ENCODE results near the gene TXLNG. TPM values are rescaled to one million over a fixed set of nuclear protein-coding genes. Genes with fewer than 3 reads are reported as not detected.

Gene TXLNG
- total and polyA plus RNA-seq, 2 donors (not counting 1 experiment from before 2014, with no cell fraction given), result 12.5 to 13.1 TPM

- Mint-ChIP-seq H3K27ac (no peak overlapping the region), H3K4me3 (no peak overlapping the region), H3K4me1 (peaks cover 4% of the 10 kb centered on the region), H3K9me3 (ENCODE audit: insufficient read depth) (no peaks in the 10 kb centered on the region), H3K27me3 (no peaks in the 10 kb centered on the region)
- DNase-seq (no peak), ATAC-seq (ENCODE audit: low read depth) (no peak)
- Histone ChIP-seq H3K9ac (ENCODE audit: low read length) (no peak overlapping the region), H3K4me2 (replicated peaks; ENCODE audit: low read depth, low read length, poor library complexity, severe bottlenecking) (no peak overlapping the region), H4K20me1 (ENCODE audit: control insufficient read depth, insufficient read depth, low read length, poor library complexity, severe bottlenecking) (no peaks in the 10 kb centered on the region), H3K4me1 (ENCODE audit: control insufficient read depth in 2 of 2, insufficient read depth in 2 of 2, low read length in 2 of 2) (no peaks in the 10 kb centered on the region), H3K4me3 (ENCODE audit: control extremely low read depth in 1 of 5, extremely low read depth in 1 of 5, insufficient read depth in 1 of 5, low read depth in 2 of 5, low read length in 4 of 5) (no peak overlapping the region), H2AFZ (ENCODE audit: insufficient read depth, low read depth, low read length, poor library complexity, severe bottlenecking) (no peak overlapping the region), H3K79me2 (ENCODE audit: control insufficient read depth, insufficient read depth, low read length) (peaks cover 29% of the 10 kb centered on the region), H3K9me3 (ENCODE audit: control extremely low read depth in 1 of 3, control insufficient read depth in 2 of 3, insufficient read depth in 1 of 3, low read length in 2 of 3) (no peaks in the 10 kb centered on the region), H3K27ac (ENCODE audit: low read length in 2 of 2) (no peak overlapping the region), H3K27me3 (replicated peaks in 1 of 4; ENCODE audit: control extremely low read depth in 1 of 4, control insufficient read depth in 3 of 4, insufficient read depth in 4 of 4, low read length in 3 of 4) (no peaks in the 10 kb centered on the region), H3K36me3 (replicated peaks in 1 of 2; ENCODE audit: control extremely low read depth in 1 of 2, control insufficient read depth in 1 of 2, extremely low read depth in 1 of 2, insufficient read depth in 2 of 2, low read length in 1 of 2) (peaks cover 0 to 7% of the 10 kb centered on the region in 2 experiments)
- TF ChIP-seq, protein P1, sequence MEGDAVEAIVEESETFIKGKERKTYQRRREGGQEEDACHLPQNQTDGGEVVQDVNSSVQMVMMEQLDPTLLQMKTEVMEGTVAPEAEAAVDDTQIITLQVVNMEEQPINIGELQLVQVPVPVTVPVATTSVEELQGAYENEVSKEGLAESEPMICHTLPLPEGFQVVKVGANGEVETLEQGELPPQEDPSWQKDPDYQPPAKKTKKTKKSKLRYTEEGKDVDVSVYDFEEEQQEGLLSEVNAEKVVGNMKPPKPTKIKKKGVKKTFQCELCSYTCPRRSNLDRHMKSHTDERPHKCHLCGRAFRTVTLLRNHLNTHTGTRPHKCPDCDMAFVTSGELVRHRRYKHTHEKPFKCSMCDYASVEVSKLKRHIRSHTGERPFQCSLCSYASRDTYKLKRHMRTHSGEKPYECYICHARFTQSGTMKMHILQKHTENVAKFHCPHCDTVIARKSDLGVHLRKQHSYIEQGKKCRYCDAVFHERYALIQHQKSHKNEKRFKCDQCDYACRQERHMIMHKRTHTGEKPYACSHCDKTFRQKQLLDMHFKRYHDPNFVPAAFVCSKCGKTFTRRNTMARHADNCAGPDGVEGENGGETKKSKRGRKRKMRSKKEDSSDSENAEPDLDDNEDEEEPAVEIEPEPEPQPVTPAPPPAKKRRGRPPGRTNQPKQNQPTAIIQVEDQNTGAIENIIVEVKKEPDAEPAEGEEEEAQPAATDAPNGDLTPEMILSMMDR (IDR thresholded peaks at IDR 0.05), result no peak
- TF ChIP-seq EZH2 (IDR thresholded peaks at IDR 0.05; ENCODE audit: borderline replicate concordance, insufficient read depth, low read depth, low read length, poor library complexity, severe bottlenecking), result no peak
- CTCF ChIA-PET, result interaction anchor here (0.8 kb wide), 1 partner anchor 232 kb away, joined by 3 read pairs; no protein-coding TSS in a partner anchor
- intact Hi-C loops (cut with micrococcal nuclease), result no loop called here
- whole genome bisulfite sequencing (ENCODE audit: insufficient coverage), result no CpG with 5 or more reads among the region's 1 CpG
- POLR2A ChIA-PET, result no interaction called here
Observed at GRCh38 chrX:16814597-16814996, 28.3 kb downstream of the TXLNG start.

GRCh38 chrX:16819634-16820033 is 33.4 kb downstream of the TXLNG start:
- H3K4me3 ChIP-seq (ENCODE audit: control extremely low read depth in 1 of 5, extremely low read depth in 1 of 5, insufficient read depth in 1 of 5, low read depth in 2 of 5, low read length in 4 of 5), result no peak overlapping the region
- no peak overlapping the region for H3K9ac ChIP-seq (ENCODE audit: low read length)
- Mint-ChIP-seq H3K9me3 (ENCODE audit: insufficient read depth) (no peaks in the 10 kb centered on the region), H3K4me1 (peaks cover 4% of the 10 kb centered on the region), H3K27ac (no peak overlapping the region), H3K4me3 (no peak overlapping the region), H3K27me3 (no peaks in the 10 kb centered on the region)
- no peaks in the 10 kb centered on the region for H4K20me1 ChIP-seq (ENCODE audit: control insufficient read depth, insufficient read depth, low read length, poor library complexity, severe bottlenecking)
- no peak overlapping the region for H3K4me2 ChIP-seq (replicated peaks; ENCODE audit: low read depth, low read length, poor library complexity, severe bottlenecking)
- ATAC-seq (ENCODE audit: low read depth) (no peak), DNase-seq (no peak)
- ChIA-PET CTCF (interaction anchor here (3.2 kb wide), 1 partner anchor 227 kb away, joined by 12 read pairs; no protein-coding TSS in a partner anchor), POLR2A (interaction anchor here (0.6 kb wide), 1 partner anchor 103 kb away, joined by 3 read pairs; no protein-coding TSS in a partner anchor)
- H3K9me3 ChIP-seq (ENCODE audit: control extremely low read depth in 1 of 3, control insufficient read depth in 2 of 3, insufficient read depth in 1 of 3, low read length in 2 of 3), result no peaks in the 10 kb centered on the region
- peaks cover 0 to 17% of the 10 kb centered on the region in 2 experiments for H3K36me3 ChIP-seq (replicated peaks in 1 of 2; ENCODE audit: control extremely low read depth in 1 of 2, control insufficient read depth in 1 of 2, extremely low read depth in 1 of 2, insufficient read depth in 2 of 2, low read length in 1 of 2)
- no peak overlapping the region for H3K27ac ChIP-seq (ENCODE audit: low read length in 2 of 2)
- TF ChIP-seq, protein P1 (IDR thresholded peaks at IDR 0.05), result no peak
- no peak for TF ChIP-seq EZH2 (IDR thresholded peaks at IDR 0.05; ENCODE audit: borderline replicate concordance, insufficient read depth, low read depth, low read length, poor library complexity, severe bottlenecking)
- WGBS (ENCODE audit: insufficient coverage), result no CpG with 5 or more reads among the region's 5 CpGs
- H3K4me1 ChIP-seq (ENCODE audit: control insufficient read depth in 2 of 2, insufficient read depth in 2 of 2, low read length in 2 of 2), result no peaks in the 10 kb centered on the region
- no peak overlapping the region for H2AFZ ChIP-seq (ENCODE audit: insufficient read depth, low read depth, low read length, poor library complexity, severe bottlenecking)
- peaks cover 2% of the 10 kb centered on the region for H3K79me2 ChIP-seq (ENCODE audit: control insufficient read depth, insufficient read depth, low read length)
- H3K27me3 ChIP-seq (replicated peaks in 1 of 4; ENCODE audit: control extremely low read depth in 1 of 4, control insufficient read depth in 3 of 4, insufficient read depth in 4 of 4, low read length in 3 of 4), result no peaks in the 10 kb centered on the region
- intact Hi-C loops (cut with micrococcal nuclease), result no loop called here

Data from B cell (primary cell).